ENCODE data around the gene MAGEB3.
"Not testable (repeated sequence)": the region's sequence is repeated elsewhere in the genome, so short reads cannot be mapped to it uniquely, and the experiment has no call there.

Gene MAGEB3

DNA sequence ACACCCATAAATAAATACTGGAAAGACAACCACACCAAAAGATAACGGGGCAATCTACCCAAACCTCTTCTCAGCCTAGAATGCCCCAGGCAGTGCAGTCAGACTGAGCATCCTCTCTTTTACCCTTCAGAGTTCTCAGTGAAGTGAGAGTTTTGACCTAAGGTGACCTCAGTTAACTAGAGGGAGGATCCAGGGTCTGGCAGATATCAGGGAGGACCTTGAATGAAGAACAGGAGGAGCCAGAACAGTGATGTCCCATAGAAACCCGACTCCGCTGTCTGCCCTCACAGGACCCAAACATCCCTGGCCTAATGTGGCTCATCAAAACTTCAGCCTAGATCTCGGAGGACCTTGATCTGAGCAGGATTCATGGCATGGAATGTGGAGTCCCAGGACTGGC is at the start of gene MAGEB3:
Gene MAGEB3, plus strand, starts transcription at position 263 of the 400 bp plus-strand sequence. CDS start 5,268 bp downstream, outside the sequence.
- no peak for DNase-seq (ENCODE audit: low read depth in 1 of 2, low spot score in 1 of 2)

- no peak for DNase-seq (ENCODE audit: low read depth in 1 of 2, low spot score in 1 of 2)
These were observed 49.1 kb upstream of the MAGEB3 start for GRCh38 chrX:30181353-30181752.

DNA sequence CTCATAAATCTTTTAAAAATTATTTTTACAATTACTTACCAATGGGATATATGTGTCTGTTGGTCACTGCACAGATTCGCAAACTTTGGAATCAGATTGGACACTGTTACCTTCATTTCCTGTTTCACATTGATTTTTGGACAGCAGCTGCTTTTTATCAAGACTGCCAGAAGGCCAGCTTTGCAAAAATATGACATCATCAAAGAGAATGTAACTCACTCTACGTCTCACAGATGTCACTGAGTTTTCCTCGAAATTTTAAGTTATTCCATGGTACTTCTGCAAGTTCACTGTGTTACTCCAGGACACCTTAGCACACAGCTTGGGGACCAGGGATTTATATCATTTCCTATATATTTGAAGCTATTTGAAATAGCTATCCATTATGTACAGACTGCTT is 46.9 kb upstream of the MAGEB3 start:
- DNase-seq (ENCODE audit: low read depth in 1 of 2, low spot score in 1 of 2), result no peak

GRCh38 chrX:30190426-30190825 is 40.0 kb upstream of the MAGEB3 start:
- DNase-seq (ENCODE audit: low read depth in 1 of 2, low spot score in 1 of 2), result no peak

DNA sequence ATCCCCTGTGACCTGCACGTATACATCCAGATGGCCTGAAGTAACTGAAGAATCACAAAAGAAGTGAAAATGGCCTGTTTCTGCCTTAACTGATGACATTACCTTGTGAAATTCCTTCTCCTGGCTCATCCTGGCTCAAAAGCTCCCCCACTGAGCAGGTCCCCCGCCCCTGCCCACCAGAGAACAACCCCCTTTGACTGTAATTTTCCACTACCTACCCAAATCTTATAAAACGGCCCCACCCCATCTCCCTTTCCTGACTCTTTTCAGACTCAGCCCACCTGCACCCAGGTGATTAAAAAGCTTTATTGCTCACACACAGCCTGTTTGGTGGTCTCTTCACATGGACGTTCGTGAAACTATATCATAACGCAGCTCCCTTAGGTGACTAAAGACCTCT is 36.5 kb upstream of the MAGEB3 start:
- DNase-seq (ENCODE audit: low read depth in 1 of 2, low spot score in 1 of 2), result not testable (repeated sequence)

- DNase-seq (ENCODE audit: low read depth in 1 of 2, low spot score in 1 of 2), result no peak
These were observed 34.1 kb upstream of the MAGEB3 start for GRCh38 chrX:30196322-30196721.

GRCh38 chrX:30212172-30212571 is 18.3 kb upstream of the MAGEB3 start:
- no peak for DNase-seq (ENCODE audit: low read depth in 1 of 2, low spot score in 1 of 2)

DNA sequence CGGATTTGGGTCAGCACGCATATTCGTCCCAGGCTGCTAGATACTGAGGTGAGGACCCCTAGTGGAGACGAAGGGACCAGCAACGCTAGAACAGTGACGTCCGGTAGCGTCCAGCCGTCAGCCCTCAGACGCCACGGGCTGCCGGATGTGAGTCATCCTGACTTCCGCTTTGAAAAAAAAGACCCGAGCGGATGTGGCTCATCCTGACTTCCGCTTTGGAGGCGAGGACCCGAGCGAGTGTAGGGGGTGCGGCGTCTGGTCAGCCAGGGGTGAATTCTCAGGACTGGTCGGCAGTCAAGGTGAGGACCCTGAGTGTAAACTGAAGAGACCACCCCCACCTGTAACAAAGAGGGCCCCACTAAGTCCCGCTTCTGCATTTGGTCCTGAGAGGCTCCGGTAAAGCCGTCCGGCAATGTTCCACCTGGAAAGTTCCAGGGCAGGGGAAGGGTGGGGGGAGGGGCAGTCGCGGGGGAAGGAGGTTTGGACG is 15.1 kb upstream of the MAGEB3 start, which contains the start of gene MAGEB2:
Gene MAGEB2, plus strand, starts transcription at position 207 of the 487 bp plus-strand sequence. CDS start 3,018 bp downstream, outside the sequence.
- DNase-seq (ENCODE audit: low read depth in 1 of 2, low spot score in 1 of 2), result no peak

DNA sequence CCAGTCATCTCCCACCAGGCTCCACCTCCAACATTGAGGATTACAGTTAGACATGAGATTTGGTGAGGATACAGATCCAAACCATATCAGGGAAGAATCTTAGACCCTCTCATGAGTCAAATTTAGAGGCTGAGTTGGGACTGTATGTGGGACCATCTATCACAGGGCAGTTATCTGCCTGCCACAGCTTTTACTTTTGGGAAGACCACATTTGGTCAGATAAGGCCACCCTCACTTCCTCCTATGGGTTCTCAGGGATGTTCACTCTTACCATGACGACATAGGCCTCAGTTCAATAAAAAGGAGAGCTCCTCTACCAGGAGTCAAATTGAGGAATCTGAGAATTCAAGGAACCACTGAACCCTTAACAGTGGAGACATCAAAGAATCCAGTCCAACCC is 13.0 kb upstream of the MAGEB3 start:
- no peak for DNase-seq (ENCODE audit: low read depth in 1 of 2, low spot score in 1 of 2)

- DNase-seq (ENCODE audit: low read depth in 1 of 2, low spot score in 1 of 2), result no peak
These were observed 11.1 kb upstream of the MAGEB3 start for GRCh38 chrX:30219372-30219771.

DNA sequence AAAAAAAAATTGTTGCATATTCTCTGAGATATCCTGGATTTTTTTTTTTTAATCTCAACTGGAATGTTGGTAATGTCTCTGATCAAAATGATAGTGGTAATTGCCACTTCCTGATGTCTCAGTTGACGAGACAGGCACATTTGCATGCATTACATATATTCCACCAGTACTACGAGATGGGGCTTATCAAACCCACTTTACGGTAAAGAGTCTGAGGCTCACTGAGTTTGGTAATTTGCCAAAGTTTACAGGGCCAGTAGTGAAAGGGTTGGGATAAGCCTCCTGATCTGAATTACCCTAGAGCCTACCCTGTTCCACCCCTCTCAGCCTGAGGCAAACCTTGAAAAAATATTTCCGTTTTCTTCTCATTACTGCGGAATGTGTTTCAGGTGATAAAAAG is 9.8 kb upstream of the MAGEB3 start:
- DNase-seq (ENCODE audit: low read depth in 1 of 2, low spot score in 1 of 2), result no peak

DNA sequence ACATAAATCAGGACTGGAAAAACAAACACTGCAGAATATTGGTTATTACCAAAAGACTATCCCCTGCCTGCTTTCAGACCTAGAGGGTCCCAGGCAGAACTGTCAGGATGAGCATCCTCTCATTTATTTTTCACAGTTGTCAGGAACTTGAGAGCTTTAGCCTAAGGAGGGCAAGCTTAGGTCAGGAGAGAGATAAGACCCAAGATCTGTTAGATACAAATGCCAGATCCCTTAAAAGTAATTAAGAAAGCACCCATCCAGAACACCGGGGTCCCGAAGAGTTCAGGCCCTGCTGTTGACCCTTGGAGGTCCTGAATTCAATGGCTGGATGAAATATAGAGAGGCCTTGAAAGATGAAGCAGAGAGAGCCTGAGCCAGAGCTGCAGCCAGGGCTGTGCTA is 5.9 kb upstream of the MAGEB3 start:
- DNase-seq (ENCODE audit: low read depth in 1 of 2, low spot score in 1 of 2), result no peak

DNA sequence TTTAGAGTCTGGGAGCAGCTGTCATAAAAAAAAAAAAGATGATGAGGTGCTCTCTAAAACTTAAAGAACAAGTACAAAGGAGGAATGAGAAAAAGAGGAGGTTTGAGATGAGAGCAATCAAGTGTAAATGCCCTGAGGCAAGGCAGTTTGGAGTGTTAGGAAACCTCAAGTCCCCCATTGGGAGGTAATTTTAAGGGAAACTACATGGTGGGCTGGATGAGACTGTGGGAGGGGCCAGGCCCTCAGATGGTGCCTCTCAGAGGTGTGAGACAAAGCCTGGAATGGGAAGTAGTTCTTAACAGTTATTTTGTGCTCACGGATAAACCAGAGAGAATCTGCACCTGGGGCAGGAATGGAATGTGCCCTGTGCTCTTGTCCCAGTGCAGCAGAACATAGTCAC is 1.9 kb upstream of the MAGEB3 start:
- DNase-seq (ENCODE audit: low read depth in 1 of 2, low spot score in 1 of 2), result no peak

DNA sequence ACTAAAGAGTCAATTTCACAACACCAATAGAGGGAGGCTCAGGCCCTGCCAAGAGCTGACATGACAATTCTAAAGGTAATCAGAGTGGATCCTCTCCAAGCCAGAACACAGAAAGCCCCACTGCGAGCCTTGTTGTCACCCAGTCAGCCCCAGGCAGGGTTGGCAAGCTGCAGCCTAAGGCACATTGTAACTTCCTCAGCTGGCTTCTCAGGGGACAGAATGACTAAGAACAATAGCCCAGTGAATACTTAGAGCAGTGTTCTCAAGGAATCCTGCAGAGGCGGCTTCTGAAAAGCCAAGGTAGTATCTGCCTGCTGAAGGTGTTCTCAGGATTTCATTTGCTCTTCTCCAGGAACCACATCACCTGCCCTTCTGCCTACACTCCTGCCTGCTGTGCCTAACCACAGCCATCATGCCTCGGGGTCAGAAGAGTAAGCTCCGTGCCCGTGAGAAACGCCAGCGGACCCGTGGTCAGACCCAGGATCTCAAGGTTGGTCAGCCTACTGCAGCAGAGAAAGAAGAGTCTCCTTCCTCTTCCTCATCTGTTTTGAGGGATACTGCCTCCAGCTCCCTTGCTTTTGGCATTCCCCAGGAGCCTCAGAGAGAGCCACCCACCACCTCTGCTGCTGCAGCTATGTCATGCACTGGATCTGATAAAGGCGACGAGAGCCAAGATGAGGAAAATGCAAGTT is 11.4 kb downstream of the MAGEB3 start, which contains the start of gene MAGEB4:
Gene MAGEB4, plus strand, starts transcription at position 277 of the 692 bp plus-strand sequence. Its CDS starts 136 bp downstream, at position 413.
- no peak for DNase-seq (ENCODE audit: low read depth in 1 of 2, low spot score in 1 of 2)

- DNase-seq (ENCODE audit: low read depth in 1 of 2, low spot score in 1 of 2), result no peak
These were observed 16.5 kb downstream of the MAGEB3 start, which contains the start of gene MAGEB1 for GRCh38 chrX:30246769-30247489. Gene MAGEB1, plus strand, starts transcription at chrX:30247146. Its CDS starts 3,348 bp downstream, at chrX:30250494.

DNA sequence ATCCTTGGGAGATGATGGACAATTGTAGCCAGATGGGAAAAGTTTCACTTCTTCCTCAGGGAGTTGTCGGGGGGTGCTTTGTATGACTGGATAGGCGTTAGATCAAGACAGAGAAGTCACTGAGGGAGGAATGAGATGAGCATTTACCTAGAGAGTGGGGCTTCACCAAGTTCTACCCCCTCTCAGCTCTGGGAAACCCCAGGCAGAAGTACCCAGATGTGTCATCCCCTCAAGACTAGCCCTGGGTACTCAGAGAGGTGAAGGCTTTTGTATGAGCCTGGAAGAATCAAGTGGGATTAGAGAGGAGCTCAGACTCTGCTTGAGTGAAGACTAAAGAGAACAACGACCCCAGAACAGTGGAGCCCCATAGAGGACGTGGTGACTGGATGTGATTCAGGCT is 18.4 kb downstream of the MAGEB3 start:
- no peak for DNase-seq (ENCODE audit: low read depth in 1 of 2, low spot score in 1 of 2)

DNA sequence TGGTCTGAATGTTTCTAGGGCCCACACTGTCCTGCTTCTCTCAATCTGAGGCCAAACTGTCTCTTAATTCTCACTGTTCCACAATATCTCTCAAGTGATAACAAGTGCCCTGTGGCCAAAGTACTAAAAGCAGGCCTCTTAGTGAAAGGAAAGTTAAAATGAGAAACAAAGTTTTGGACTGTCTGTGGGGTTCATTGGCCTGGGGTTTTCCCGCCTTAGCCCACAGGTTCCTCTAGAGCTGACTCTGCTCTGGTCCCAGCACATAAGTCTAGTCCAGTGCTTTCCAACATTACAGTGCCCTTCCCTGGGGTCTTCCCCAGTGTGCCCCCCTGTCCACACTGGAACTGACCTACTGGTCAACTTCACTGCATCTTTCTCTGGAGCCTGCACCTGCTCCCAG is 22.8 kb downstream of the MAGEB3 start:
- no peak for DNase-seq (ENCODE audit: low read depth in 1 of 2, low spot score in 1 of 2)

GRCh38 chrX:30259927-30260326 is 29.5 kb downstream of the MAGEB3 start:
- no peak for DNase-seq (ENCODE audit: low read depth in 1 of 2, low spot score in 1 of 2)

GRCh38 chrX:30261012-30261411 is 30.6 kb downstream of the MAGEB3 start:
- DNase-seq (ENCODE audit: low read depth in 1 of 2, low spot score in 1 of 2), result no peak

- DNase-seq (ENCODE audit: low read depth in 1 of 2, low spot score in 1 of 2), result no peak
These were observed 32.3 kb downstream of the MAGEB3 start for GRCh38 chrX:30262763-30263162.

- no peak for DNase-seq (ENCODE audit: low read depth in 1 of 2, low spot score in 1 of 2)
These were observed 40.2 kb downstream of the MAGEB3 start for GRCh38 chrX:30270639-30271038.

GRCh38 chrX:30275498-30275897 is 45.0 kb downstream of the MAGEB3 start:
- DNase-seq (ENCODE audit: low read depth in 1 of 2, low spot score in 1 of 2), result no peak
